ENCODE measurements around the gene GPR158.

GPR158 gene

DNA sequence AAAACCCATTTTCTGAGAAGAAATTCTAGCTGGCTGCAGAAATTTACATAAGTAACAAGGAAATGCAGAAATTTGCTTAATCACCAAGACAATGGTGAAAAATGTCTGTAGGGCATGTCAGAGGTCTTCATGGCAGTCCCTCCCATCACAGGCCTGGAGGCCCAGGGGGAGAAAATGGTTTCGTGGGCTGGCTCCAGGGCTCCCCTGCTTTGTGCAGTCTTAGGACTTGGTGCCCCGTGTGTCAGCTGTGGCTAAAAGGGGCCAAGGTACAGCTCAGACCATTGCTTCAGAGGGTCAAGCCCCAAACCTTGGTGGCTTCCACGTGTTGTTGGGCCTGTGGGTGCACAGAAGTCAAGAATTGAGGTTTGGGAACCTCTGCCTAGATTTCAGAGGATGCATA lies 215.9 kb downstream of the GPR158 start:
- H3K27ac ChIP-seq (ENCODE audit: low read length), result no peak overlapping the region
- ATAC-seq (ENCODE audit: insufficient read depth, low read depth) (no peak), DNase-seq (no peak)
- H3K4me2 ChIP-seq (ENCODE audit: insufficient read depth, low read length), result no peak overlapping the region
- H3K36me3 ChIP-seq (ENCODE audit: insufficient read depth, low read length), result no peaks in the 10 kb centered on the region
- H4K20me1 ChIP-seq (ENCODE audit: insufficient read depth, low read length), result no peaks in the 10 kb centered on the region
- peaks cover 14% of the 10 kb centered on the region for H3K9me3 ChIP-seq (ENCODE audit: insufficient read depth, low read length, severe bottlenecking)
- no peaks in the 10 kb centered on the region for H3K79me2 ChIP-seq (ENCODE audit: insufficient read depth, low read length)
- no peak overlapping the region for H3K4me3 ChIP-seq (ENCODE audit: low read depth in 1 of 2, low read length in 2 of 2)
- no peak overlapping the region for H2AFZ ChIP-seq (ENCODE audit: low read depth, low read length)
- H3K4me1 ChIP-seq (ENCODE audit: insufficient read depth, low read length), result no peaks in the 10 kb centered on the region
- no peaks in the 10 kb centered on the region for H3K27me3 ChIP-seq (ENCODE audit: insufficient read depth, low read length, poor library complexity)
- no peak overlapping the region for H3K9ac ChIP-seq (ENCODE audit: low read depth, low read length)
- no peak for TF ChIP-seq EZH2 (IDR thresholded peaks at IDR 0.05; ENCODE audit: borderline replicate concordance, low read depth, low read length, severe bottlenecking)
- TF ChIP-seq, protein P1, sequence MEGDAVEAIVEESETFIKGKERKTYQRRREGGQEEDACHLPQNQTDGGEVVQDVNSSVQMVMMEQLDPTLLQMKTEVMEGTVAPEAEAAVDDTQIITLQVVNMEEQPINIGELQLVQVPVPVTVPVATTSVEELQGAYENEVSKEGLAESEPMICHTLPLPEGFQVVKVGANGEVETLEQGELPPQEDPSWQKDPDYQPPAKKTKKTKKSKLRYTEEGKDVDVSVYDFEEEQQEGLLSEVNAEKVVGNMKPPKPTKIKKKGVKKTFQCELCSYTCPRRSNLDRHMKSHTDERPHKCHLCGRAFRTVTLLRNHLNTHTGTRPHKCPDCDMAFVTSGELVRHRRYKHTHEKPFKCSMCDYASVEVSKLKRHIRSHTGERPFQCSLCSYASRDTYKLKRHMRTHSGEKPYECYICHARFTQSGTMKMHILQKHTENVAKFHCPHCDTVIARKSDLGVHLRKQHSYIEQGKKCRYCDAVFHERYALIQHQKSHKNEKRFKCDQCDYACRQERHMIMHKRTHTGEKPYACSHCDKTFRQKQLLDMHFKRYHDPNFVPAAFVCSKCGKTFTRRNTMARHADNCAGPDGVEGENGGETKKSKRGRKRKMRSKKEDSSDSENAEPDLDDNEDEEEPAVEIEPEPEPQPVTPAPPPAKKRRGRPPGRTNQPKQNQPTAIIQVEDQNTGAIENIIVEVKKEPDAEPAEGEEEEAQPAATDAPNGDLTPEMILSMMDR (IDR thresholded peaks at IDR 0.05; ENCODE audit: borderline replicate concordance, extremely low read depth, low read length, poor library complexity, severe bottlenecking), result no peak

DNA sequence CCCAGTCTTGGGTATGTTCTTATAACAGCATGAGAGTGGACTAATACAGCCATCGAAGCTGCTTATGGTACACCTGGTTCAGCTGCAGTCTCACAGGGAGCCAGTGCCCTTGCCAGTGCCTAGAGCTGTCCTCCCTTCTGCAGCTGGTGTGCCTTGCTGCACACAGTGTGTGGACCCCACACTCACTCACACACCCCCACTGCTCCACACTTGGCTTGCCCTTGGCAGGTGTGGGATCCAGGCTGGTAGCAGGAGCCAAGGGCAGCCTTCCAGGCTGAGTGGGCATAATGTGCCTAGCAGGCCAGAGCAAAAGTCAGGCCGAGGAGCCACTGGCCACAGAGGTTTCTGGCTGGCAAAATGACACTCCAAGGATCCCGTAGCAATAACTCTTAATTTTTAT lies 217.3 kb downstream of the GPR158 start:
- H4K20me1 ChIP-seq (ENCODE audit: insufficient read depth, low read length), result no peaks in the 10 kb centered on the region
- no peak for DNase-seq
- no peaks in the 10 kb centered on the region for H3K4me1 ChIP-seq (ENCODE audit: insufficient read depth, low read length)
- H3K9me3 ChIP-seq (ENCODE audit: insufficient read depth, low read length, severe bottlenecking), result peaks cover 14% of the 10 kb centered on the region
- no peak overlapping the region for H3K4me3 ChIP-seq (ENCODE audit: low read depth in 1 of 2, low read length in 2 of 2)
- ATAC-seq (ENCODE audit: insufficient read depth, low read depth), result no peak
- H3K27me3 ChIP-seq (ENCODE audit: insufficient read depth, low read length, poor library complexity), result no peaks in the 10 kb centered on the region
- H2AFZ ChIP-seq (ENCODE audit: low read depth, low read length), result no peak overlapping the region
- no peaks in the 10 kb centered on the region for H3K36me3 ChIP-seq (ENCODE audit: insufficient read depth, low read length)
- TF ChIP-seq, protein P1 (IDR thresholded peaks at IDR 0.05; ENCODE audit: borderline replicate concordance, extremely low read depth, low read length, poor library complexity, severe bottlenecking), result no peak
- TF ChIP-seq EZH2 (IDR thresholded peaks at IDR 0.05; ENCODE audit: borderline replicate concordance, low read depth, low read length, severe bottlenecking), result no peak
- no peak overlapping the region for H3K27ac ChIP-seq (ENCODE audit: low read length)
- H3K4me2 ChIP-seq (ENCODE audit: insufficient read depth, low read length), result no peak overlapping the region
- no peak overlapping the region for H3K9ac ChIP-seq (ENCODE audit: low read depth, low read length)
- no peaks in the 10 kb centered on the region for H3K79me2 ChIP-seq (ENCODE audit: insufficient read depth, low read length)

- no peak overlapping the region for H3K9ac ChIP-seq (ENCODE audit: low read depth, low read length)
- no peak overlapping the region for H2AFZ ChIP-seq (ENCODE audit: low read depth, low read length)
- no peak overlapping the region for H3K4me3 ChIP-seq (ENCODE audit: low read depth in 1 of 2, low read length in 2 of 2)
- H3K79me2 ChIP-seq (ENCODE audit: insufficient read depth, low read length), result no peaks in the 10 kb centered on the region
- no peak overlapping the region for H3K27ac ChIP-seq (ENCODE audit: low read length)
- peaks cover 9% of the 10 kb centered on the region for H3K9me3 ChIP-seq (ENCODE audit: insufficient read depth, low read length, severe bottlenecking)
- TF ChIP-seq, protein P1 (IDR thresholded peaks at IDR 0.05; ENCODE audit: borderline replicate concordance, extremely low read depth, low read length, poor library complexity, severe bottlenecking), result no peak
- TF ChIP-seq EZH2 (IDR thresholded peaks at IDR 0.05; ENCODE audit: borderline replicate concordance, low read depth, low read length, severe bottlenecking), result no peak
- no peaks in the 10 kb centered on the region for H3K36me3 ChIP-seq (ENCODE audit: insufficient read depth, low read length)
- DNase-seq (no peak), ATAC-seq (ENCODE audit: insufficient read depth, low read depth) (no peak)
- no peaks in the 10 kb centered on the region for H3K4me1 ChIP-seq (ENCODE audit: insufficient read depth, low read length)
- no peak overlapping the region for H3K4me2 ChIP-seq (ENCODE audit: insufficient read depth, low read length)
- H3K27me3 ChIP-seq (ENCODE audit: insufficient read depth, low read length, poor library complexity), result no peaks in the 10 kb centered on the region
- H4K20me1 ChIP-seq (ENCODE audit: insufficient read depth, low read length), result no peaks in the 10 kb centered on the region
Observed at GRCh38 chr10:25393621-25394020, 218.8 kb downstream of the GPR158 start.

DNA sequence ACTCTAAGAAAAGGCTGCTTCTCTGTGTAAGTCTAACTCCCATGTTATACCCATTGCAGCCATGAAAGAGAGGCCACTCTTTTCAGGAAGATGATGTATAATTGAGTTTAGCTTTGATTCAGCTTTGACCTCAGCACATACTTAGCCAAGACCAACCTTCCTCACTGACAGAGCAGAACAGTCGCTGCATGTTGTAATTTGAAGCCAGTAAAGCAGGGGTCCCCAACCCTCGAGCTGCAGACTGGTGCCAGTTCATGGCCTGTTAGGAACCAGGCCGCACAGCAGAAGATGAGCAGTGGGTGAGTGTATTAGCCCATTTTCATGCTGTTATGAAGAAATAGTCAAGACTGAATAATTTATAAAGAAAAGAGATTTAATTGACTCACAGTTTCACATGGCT lies 223.9 kb downstream of the GPR158 start:
- no peak overlapping the region for H3K9ac ChIP-seq (ENCODE audit: low read depth, low read length)
- no peak overlapping the region for H3K27ac ChIP-seq (ENCODE audit: low read length)
- H3K4me1 ChIP-seq (ENCODE audit: insufficient read depth, low read length), result no peaks in the 10 kb centered on the region
- ATAC-seq (ENCODE audit: insufficient read depth, low read depth) (no peak), DNase-seq (no peak)
- H3K9me3 ChIP-seq (ENCODE audit: insufficient read depth, low read length, severe bottlenecking), result no peaks in the 10 kb centered on the region
- no peak overlapping the region for H3K4me2 ChIP-seq (ENCODE audit: insufficient read depth, low read length)
- no peak overlapping the region for H2AFZ ChIP-seq (ENCODE audit: low read depth, low read length)
- TF ChIP-seq, protein P1 (IDR thresholded peaks at IDR 0.05; ENCODE audit: borderline replicate concordance, extremely low read depth, low read length, poor library complexity, severe bottlenecking), result no peak
- no peak for TF ChIP-seq EZH2 (IDR thresholded peaks at IDR 0.05; ENCODE audit: borderline replicate concordance, low read depth, low read length, severe bottlenecking)
- no peak overlapping the region for H3K4me3 ChIP-seq (ENCODE audit: low read depth in 1 of 2, low read length in 2 of 2)
- H3K79me2 ChIP-seq (ENCODE audit: insufficient read depth, low read length), result no peaks in the 10 kb centered on the region
- no peaks in the 10 kb centered on the region for H4K20me1 ChIP-seq (ENCODE audit: insufficient read depth, low read length)
- no peaks in the 10 kb centered on the region for H3K36me3 ChIP-seq (ENCODE audit: insufficient read depth, low read length)
- H3K27me3 ChIP-seq (ENCODE audit: insufficient read depth, low read length, poor library complexity), result no peaks in the 10 kb centered on the region
